Fibroblast of skin of left biceps (primary cell): ENCODE data around the gene RAD51B.

Experiments used
- DNase-seq, 2 experiments: peaks; one replicate each; pipeline ENCODE4 v3.0.0-alpha.2; 2013; ENCODE audit warnings: low read depth in 2 of 2

RAD51B gene

DNA sequence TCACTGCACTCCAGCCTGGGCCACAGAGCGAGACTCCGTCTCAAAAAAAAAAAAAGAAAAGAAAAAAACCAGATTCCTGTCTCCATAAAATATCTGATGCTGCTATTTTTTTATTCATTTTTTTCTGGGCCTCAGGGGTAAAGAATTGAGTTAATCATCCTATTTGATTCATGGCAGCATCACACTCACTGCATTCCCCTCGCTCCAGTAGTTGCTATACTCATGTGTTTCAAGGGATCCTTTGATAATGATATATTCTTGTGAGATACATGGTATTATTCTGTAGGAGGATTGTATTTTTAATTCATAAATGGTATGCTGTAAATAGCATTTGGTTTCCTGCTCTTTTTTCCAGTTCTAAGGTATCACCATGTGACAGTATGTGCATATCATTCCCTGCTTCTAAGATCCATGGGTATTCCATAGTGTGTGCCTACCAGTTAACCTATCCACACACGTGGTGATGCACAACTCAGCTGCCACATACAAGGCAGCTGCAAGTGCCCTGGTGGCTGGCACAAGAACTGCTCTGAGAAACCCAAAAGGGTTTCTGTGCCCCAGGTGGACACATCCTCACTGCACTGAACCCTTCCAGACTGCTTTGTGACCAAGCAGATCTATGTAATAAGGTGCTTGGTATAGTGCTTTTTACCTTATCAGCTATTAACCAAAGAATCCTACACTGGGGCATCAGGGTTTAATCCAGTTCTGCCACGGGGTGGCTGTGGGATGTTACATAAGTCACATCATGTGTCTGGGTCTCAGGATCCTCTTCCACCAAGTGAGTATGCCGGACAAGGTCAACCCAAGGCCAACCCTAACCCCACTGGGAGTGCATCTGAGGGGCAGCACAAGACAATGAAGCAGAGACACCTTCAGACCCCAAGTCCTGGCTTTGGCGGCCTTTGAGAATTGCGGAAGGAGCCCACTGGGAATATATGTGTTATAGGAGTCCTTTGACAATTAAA lies 898.7 kb downstream of the RAD51B start:
- DNase-seq = no peak

DNA sequence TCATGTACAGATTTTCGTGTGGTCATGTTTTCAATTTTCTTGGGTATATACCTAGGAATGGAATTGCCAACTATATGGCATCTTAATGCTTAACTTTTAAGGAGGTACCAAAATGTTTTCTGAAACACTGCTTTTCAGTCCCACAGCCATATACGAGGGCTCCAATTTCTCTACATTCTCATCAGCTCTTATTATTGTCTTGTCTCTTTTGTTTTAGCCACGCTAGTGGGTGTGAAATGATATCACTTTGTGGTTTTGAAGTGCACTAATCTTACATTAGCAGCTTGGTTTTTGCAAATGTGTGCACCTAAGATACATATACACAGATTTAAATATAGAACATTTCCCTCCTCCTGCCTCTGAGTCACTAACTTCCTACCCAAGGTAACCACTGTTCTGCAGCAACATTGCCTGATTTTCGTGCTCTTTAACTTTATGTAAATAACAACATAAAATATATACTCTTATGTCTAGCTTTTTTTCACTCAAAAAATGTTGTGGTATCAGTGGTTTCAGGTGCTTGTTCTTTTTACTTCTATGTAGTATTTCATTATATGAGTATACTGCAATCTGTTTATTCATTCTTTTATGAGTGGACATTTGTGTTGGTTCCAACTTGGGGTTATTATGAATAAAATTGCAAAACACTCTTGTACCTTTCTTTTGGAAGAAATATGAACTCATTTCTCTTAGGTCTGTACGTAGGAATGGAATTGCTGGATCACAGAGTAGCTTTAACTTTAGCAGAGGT lies 900.2 kb downstream of the RAD51B start:
- no peak for DNase-seq

- DNase-seq = no peak
Measured at GRCh38 chr14:68722186-68722585, 902.6 kb downstream of the RAD51B start.

DNA sequence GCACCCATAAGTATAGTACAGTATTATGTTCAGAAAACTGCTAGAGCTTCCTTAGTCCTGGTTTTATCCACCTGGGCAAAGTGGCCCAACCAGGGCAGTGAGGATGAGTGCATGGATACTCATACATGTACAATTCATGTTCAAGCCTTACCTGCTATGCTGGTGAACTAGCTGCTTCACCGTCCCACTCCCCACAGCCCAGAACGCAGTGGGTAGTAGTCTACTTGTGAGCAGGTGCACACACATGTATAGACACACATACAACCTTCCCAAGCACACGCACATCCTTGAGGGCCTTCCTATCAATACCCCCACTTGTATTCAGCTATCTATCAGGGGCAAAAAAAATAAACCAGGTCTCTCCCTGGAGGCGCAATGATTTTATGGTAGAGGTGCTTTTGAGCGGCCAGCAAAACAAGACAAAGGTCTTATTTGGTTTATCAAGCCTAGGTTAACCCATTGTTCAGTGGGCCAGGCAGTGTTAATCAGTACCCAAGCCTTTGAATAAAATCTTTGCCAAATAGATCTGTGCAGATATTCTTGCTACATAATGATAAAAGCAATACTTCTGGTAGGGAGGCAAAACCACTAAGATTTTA lies 903.5 kb downstream of the RAD51B start:
- DNase-seq = no peak

- no peak for DNase-seq
Measured at GRCh38 chr14:68723808-68724268, 904.3 kb downstream of the RAD51B start.

DNA sequence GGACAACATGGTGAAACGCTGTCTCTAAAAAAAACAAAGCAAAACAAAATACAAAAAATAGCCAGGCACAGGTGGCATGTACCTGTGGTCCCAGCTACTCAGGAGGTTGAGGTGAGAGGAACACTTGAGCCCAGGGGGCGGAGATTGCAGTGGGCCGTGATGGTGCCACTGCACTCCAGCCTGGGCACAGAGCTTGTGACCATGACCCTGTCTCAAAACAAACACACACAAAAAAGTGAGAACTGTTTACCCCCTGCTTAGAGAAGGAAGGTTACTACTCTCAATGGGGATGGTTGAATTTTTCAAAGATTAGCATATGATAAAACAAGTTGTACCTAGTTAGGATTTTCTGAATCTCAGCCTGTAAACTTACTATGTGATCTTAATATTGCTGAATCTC lies 905.3 kb downstream of the RAD51B start:
- no peak for DNase-seq

GRCh38 chr14:68726093-68726695 lies 906.6 kb downstream of the RAD51B start:
- no peak for DNase-seq

DNA sequence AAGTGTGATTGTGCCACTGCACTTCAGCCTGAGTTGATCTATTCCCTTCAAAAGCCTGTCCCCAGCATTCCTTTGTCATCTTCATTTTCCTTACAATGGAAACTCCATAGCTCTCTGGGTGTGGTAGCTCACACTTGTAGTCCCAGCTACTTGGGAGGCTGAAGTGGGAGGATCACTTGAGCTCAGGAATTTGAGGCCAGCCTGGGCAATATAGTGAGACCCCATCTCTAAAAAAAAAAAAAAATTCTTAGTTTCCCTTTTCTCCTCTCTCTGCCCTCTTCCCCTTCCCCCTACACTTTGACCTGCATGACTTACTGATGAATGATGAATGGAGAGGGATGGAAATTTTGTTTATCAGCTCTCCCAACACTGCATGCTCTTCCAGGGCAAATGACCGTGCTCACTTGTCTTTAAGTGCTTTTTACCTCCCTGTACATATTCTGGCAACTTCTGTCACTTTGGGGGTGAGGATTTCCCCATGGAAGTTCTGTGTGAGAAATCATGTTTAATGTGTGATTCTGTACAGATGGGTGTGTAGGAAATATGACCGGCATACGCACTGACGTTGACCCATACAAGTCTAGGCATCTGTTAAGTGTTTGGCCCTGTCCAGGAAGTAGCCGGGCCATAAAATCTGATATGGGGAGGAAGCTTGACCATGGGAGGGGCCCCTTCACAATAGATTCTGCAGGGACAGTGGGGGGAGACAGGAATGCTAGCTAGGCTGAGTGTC lies 907.9 kb downstream of the RAD51B start:
- no peak for DNase-seq

DNA sequence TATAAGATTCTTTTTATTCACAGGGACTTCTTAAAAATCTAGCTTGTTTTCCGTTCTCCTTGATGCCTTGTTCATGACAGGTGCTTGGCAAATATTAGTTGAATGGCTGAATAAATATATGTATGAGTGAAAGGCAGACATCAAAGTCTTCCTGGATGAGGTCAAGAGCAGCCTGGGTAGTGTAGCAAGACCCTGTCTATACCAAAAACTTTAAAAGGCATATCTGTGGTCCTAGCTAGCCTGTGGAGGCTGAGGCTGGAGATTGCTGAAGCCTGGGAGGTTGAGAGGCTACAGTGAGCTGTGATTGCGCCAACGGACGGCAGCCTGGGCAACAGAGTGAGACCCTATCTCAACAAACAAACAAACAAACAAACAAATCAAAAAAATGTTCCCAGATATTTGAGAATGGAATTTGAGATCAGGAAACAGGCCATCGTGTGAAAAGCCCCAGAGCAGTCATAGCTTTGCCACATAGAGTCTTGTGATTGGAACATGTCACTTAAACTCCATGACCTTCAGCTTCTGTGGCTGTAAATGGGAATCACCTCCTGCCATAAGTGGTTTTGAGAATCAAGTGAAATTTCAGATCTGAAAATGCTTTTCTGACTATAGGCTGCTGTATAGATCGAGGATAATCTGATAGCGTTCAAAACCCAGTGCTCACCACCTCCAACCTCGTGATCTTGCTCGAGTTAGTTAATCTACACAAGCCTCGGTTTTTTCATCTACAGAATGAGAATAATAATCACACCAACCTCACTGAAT lies 908.9 kb downstream of the RAD51B start:
- DNase-seq = no peak

DNA sequence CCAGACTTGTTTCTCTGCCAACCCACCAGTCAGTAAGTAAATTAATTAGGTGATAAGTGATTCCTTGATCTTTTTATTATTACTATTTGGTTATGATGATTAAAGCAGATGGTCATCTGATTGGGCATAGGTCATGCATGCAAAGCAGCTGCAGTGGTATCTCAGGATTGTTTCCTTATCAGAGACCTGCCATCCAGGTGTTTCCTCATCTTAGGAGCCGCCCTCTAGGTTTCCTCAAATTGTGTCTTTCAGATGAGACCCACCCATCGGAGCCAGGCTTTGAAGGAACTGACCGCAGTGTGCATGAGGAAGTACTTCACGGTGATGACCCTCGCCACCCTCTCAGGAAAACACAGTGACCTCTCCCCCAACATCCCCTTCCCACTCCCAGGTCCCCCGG lies 910.0 kb downstream of the RAD51B start:
- no peak for DNase-seq

DNA sequence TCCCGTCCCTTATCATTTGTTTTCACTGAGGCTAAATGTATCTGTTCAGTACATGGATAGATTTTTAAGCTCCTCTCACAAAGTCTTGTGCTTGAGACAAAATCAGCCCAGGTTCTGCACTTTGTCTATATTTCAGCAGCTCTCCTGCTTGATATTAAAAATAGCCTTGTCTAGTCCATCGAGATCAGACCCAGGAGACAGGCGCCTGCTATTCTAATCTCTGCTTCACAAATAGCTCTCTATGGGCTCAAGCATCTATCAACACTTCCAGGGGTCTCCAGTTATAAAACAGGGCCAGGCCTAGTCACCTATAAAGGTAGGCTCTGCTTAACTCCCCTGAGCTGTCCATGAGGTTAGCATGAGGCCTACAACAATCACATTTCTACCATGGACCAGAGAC lies 910.8 kb downstream of the RAD51B start:
- DNase-seq = no peak

- no peak for DNase-seq
Measured at GRCh38 chr14:68730811-68731425, 911.3 kb downstream of the RAD51B start.

DNA sequence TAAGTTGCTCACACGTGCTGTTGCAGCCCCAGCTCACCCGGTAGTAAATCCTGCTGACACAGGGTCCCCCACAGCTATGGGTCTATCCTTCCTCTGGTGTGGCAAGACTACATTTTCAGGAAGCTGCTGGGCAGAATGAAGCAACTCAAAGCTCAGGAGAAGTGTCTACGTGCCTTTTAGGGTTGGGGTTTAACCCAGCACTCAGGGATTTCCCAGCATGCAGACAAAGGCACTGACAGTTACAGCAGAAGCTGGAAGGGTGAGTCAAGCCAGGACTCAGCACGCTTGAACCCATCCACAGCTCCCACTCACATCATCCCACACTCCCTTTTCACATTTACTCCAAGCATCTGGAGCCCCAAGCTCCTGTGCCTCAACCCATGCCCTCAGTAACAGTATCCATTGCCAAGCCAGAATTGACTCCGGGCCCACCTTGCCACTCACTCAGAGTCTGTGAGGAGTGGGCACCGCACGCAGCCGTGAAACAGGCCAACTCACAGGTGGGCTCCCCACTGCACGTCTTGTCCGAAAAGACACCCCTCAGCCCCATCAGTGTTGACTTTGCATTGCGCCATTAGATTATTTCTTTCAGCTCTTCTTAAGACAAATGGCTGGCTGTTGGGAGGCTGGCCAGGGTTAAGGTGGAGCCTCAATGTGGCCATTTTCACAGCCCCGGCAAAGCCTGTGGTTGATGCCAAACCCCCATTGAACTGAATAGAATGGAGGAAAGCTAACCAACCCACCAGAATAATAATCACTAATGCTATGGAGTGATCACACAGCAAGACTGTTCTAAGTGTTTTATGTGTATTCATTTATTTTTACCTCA lies 913.7 kb downstream of the RAD51B start:
- DNase-seq = no peak

GRCh38 chr14:68734231-68734732 lies 914.7 kb downstream of the RAD51B start:
- no peak for DNase-seq

DNA sequence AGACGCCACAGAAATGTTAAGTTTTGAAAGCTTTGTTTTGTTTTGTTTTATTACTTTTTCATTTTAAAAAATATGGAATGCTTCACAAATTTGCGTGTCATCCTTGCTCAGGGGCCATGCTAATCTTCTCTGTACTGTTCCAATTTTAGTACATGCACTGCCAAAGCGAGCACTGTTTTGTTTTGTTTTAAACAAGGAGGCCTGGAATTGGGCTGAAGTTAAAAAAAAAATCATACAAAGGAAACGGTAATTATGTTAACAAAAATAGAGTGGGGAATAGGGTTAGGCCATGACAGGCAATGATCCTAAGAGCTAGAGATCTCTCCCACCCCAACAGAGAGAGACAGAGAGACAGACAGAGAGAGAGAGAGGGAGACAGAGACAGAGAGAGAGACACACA lies 916.3 kb downstream of the RAD51B start:
- DNase-seq = no peak

GRCh38 chr14:68736471-68736871 lies 916.9 kb downstream of the RAD51B start:
- DNase-seq = no peak

DNA sequence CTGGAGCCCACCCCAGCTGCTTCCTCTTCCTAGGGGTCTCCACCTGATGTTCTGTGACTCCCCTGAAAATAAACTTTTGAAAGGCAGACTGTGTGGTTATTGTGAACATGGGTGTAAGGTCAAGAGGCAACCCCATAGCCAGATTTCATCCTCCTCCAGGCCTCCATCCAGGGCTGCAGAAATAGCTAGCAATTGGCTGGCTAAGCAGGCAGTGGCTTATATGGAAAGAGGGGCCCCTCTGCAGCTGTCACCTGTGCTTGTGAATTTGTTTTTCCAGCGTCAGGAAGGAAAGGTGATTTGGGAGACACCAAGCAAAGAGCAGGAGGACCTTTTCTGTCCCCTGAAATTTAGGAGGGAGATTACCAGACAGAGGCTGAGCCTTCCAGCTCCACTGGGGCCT lies 917.5 kb downstream of the RAD51B start:
- no peak for DNase-seq

DNA sequence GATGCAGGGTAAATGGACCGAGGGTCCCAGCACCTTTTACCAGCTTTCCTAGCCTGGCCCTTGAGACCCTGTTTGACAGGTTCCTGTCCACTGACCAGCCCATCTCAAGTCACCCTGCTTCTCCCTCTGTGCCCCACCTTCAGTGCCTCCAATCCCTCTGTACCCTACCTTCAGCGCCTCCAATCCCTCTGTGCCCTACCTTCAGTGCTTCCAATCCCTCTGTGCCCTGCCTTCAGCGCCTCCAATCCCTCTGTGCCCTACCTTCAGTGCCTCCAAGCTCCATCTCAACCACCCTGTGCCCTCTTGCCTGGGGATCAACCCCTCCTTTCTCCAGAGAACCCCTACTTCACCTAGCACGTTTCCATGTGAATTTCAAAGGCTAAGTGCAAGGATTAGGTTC lies 919.0 kb downstream of the RAD51B start:
- DNase-seq = no peak

DNA sequence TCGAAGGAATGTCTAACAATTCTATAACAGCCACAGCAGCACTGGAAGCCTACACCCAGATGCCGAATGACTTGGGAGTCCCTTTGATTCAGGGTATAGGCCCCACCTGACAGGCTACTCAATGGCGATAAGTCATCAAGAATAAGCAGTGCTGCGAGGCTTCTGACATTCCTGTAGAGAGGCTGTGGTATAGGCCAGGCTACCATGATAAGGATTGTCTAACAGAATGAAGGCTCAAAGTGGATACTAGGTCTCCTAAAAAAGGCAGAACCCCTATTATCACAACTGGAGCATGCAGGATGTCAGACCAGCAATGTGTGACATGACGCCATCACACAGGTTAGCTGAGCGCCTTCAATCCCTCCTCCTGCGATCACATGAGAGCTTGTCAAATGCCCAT lies 920.1 kb downstream of the RAD51B start:
- no peak for DNase-seq
